HEK293 (cell line): ENCODE measurements around the gene HIPK4.

Source experiments
- CTCF ChIA-PET: fragments of 350-600 bp; formaldehyde crosslinking; extraction: SDS; loops from one replicate; lab custom pipeline; 2021; ENCODE audit warnings: antibody characterized with exemption; lab: Yijun Ruan, JAX
- POLR2A ChIA-PET: fragments of 300-600 bp; formaldehyde crosslinking; extraction: SDS; loops from one replicate; lab custom pipeline; 2020; ENCODE audit warnings: antibody characterized with exemption, inconsistent platforms; lab: Yijun Ruan, JAX
- H3K27ac ChIP-seq: fragments of 200-500 bp; sonication (Bioruptor generic); 2 replicates; pipeline ENCODE4 v1.5.1; 2014; ENCODE audit warnings: low read depth, low read length, control low read depth, inconsistent platforms; ENCODE audit errors: extremely low read depth
- H3K36me3 ChIP-seq, 2 experiments: fragments of 200-500 bp in 1 of 2; sonication (Bioruptor generic) in 1 of 2; 1 replicate in 1 of 2; 2 replicates in 1 of 2; pipeline ENCODE4 v1.5.1; 2014 to 2017; ENCODE audit warnings: inconsistent platforms in 2 of 2, low read length in 2 of 2; ENCODE audit not compliant: control insufficient read depth in 2 of 2, insufficient read depth in 1 of 2
- H3K4me1 ChIP-seq: fragments of 200-500 bp; sonication (Bioruptor generic); 2 replicates; pipeline ENCODE4 v1.5.1; 2014; ENCODE audit warnings: mild to moderate bottlenecking, low read length, inconsistent platforms; ENCODE audit not compliant: control insufficient read depth, insufficient read depth
- H3K4me3 ChIP-seq: 2 replicates; pipeline ENCODE4 v1.5.1; 2011; ENCODE audit warnings: low read depth, mild to moderate bottlenecking, control low read depth, low read length, moderate library complexity
- H3K9me3 ChIP-seq: fragments of 200-500 bp; sonication (Bioruptor generic); 2 replicates; pipeline ENCODE4 v1.5.1; 2014; ENCODE audit warnings: low read depth, low read length, inconsistent platforms; ENCODE audit not compliant: control insufficient read depth, insufficient read depth
- AEBP2 ChIP-seq: fragments of 450-650 bp; formaldehyde crosslinking; IDR thresholded peaks from 2 replicates; pipeline ENCODE4 v1.5.1; 2016; ENCODE audit warnings: missing biosample characterization, missing genetic modification characterization, borderline replicate concordance
- PATZ1 ChIP-seq: fragments of 450-650 bp; formaldehyde crosslinking; IDR thresholded peaks from 2 replicates; pipeline ENCODE4 v1.5.1; 2016; ENCODE audit warnings: missing biosample characterization, missing genetic modification characterization
- ZIC2 ChIP-seq: fragments of 450-650 bp; formaldehyde crosslinking; IDR thresholded peaks from 2 replicates; pipeline ENCODE4 v1.5.1; 2016; ENCODE audit warnings: missing biosample characterization, missing genetic modification characterization
- ZNF121 ChIP-seq: fragments of 450-650 bp; formaldehyde crosslinking; IDR thresholded peaks from 2 replicates; pipeline ENCODE4 v1.5.1; 2016; ENCODE audit warnings: missing biosample characterization, missing genetic modification characterization
- ZNF155 ChIP-seq: fragments of 450-650 bp; formaldehyde crosslinking; IDR thresholded peaks from 2 replicates; pipeline ENCODE4 v1.5.1; 2016; ENCODE audit warnings: missing biosample characterization, missing genetic modification characterization
- ZNF23 ChIP-seq: fragments of 450-650 bp; formaldehyde crosslinking; IDR thresholded peaks from 2 replicates; pipeline ENCODE4 v1.5.1; 2016; ENCODE audit warnings: missing biosample characterization, missing genetic modification characterization, borderline replicate concordance
- ZNF292 ChIP-seq: fragments of 450-650 bp; formaldehyde crosslinking; IDR thresholded peaks from 2 replicates; pipeline ENCODE4 v1.5.1; 2016; ENCODE audit warnings: low read depth, missing biosample characterization, missing genetic modification characterization, borderline replicate concordance
- ZNF621 ChIP-seq: fragments of 450-650 bp; formaldehyde crosslinking; IDR thresholded peaks from 2 replicates; pipeline ENCODE4 v1.5.1; 2017; ENCODE audit warnings: missing biosample characterization, missing genetic modification characterization
- ZNF658 ChIP-seq: fragments of 450-650 bp; formaldehyde crosslinking; IDR thresholded peaks from 2 replicates; pipeline ENCODE4; 2016; ENCODE audit warnings: missing biosample characterization, missing genetic modification characterization
- ZNF664 ChIP-seq: fragments of 450-650 bp; formaldehyde crosslinking; IDR thresholded peaks from 2 replicates; pipeline ENCODE4 v1.5.1; 2016; ENCODE audit warnings: missing biosample characterization, missing genetic modification characterization
- TF ChIP-seq, protein P1 (sequence below): fragments of 450-650 bp; formaldehyde crosslinking; IDR thresholded peaks from 2 replicates; pipeline ENCODE4 v1.5.1; 2016; ENCODE audit warnings: missing biosample characterization, missing genetic modification characterization
- TF ChIP-seq, protein P2 (sequence below): fragments of 450-650 bp; formaldehyde crosslinking; IDR thresholded peaks from 2 replicates; pipeline ENCODE4 v1.5.1; 2016; ENCODE audit warnings: missing biosample characterization, missing genetic modification characterization
- TF ChIP-seq, protein P3 (sequence below): fragments of 450-650 bp; formaldehyde crosslinking; IDR thresholded peaks from 2 replicates; pipeline ENCODE4 v1.5.1; 2017; ENCODE audit warnings: missing biosample characterization, missing genetic modification characterization

Gene HIPK4

GRCh38 chr19:40412866-40413265 is 22.9 kb upstream of the HIPK4 start:
- TF ChIP-seq, protein P1, sequence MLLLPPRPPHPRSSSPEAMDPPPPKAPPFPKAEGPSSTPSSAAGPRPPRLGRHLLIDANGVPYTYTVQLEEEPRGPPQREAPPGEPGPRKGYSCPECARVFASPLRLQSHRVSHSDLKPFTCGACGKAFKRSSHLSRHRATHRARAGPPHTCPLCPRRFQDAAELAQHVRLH: 0 out of 2 replicates have a peak, but pooled peaks have one; percentile 19
- TF ChIP-seq, protein P2, sequence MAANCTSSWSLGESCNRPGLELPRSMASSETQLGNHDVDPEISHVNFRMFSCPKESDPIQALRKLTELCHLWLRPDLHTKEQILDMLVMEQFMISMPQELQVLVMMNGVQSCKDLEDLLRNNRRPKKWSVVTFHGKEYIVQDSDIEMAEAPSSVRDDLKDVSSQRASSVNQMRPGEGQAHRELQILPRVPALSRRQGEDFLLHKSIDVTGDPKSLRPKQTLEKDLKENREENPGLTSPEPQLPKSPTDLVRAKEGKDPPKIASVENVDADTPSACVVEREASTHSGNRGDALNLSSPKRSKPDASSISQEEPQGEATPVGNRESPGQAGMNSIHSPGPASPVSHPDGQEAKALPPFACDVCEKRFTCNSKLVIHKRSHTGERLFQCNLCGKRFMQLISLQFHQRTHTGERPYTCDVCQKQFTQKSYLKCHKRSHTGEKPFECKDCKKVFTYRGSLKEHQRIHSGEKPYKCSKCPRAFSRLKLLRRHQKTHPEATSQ (tag by site-specific recombination): no peak
- TF ChIP-seq ZNF292 (tag by site-specific recombination) (no peak), ZNF658 (tag by site-specific recombination) (no peak), ZNF23 (tag by site-specific recombination) (no peak), ZNF155 (no peak), ZNF121 (tag by site-specific recombination) (peak; percentile 55; the same call in 1 of the 2 replicates)
- TF ChIP-seq, protein P3, sequence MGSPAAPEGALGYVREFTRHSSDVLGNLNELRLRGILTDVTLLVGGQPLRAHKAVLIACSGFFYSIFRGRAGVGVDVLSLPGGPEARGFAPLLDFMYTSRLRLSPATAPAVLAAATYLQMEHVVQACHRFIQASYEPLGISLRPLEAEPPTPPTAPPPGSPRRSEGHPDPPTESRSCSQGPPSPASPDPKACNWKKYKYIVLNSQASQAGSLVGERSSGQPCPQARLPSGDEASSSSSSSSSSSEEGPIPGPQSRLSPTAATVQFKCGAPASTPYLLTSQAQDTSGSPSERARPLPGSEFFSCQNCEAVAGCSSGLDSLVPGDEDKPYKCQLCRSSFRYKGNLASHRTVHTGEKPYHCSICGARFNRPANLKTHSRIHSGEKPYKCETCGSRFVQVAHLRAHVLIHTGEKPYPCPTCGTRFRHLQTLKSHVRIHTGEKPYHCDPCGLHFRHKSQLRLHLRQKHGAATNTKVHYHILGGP (tag by site-specific recombination): no peak
- Histone ChIP-seq H3K36me3 (no peaks in the 10 kb centered on the region), H3K4me1 (peaks cover 8% of the 10 kb centered on the region; the same call in 1 of the 2 replicates), H3K9me3 (no peaks in the 10 kb centered on the region), H3K27ac (no peak overlapping the region), H3K4me3 (no peak overlapping the region)
- CTCF ChIA-PET: interaction anchor here (0.6 to 4.4 kb wide), 9 partner anchors 8 to 222 kb away, joined by 3 to 37 read pairs (median 3); partner anchors contain the start of gene SERTAD1
- POLR2A ChIA-PET: interaction anchor here (0.6 to 5.5 kb wide), 7 partner anchors 8 to 137 kb away, joined by 3 to 38 read pairs (median 4); partner anchors contain the start of genes BLVRB, C19orf47, PLD3 and SERTAD1

DNA sequence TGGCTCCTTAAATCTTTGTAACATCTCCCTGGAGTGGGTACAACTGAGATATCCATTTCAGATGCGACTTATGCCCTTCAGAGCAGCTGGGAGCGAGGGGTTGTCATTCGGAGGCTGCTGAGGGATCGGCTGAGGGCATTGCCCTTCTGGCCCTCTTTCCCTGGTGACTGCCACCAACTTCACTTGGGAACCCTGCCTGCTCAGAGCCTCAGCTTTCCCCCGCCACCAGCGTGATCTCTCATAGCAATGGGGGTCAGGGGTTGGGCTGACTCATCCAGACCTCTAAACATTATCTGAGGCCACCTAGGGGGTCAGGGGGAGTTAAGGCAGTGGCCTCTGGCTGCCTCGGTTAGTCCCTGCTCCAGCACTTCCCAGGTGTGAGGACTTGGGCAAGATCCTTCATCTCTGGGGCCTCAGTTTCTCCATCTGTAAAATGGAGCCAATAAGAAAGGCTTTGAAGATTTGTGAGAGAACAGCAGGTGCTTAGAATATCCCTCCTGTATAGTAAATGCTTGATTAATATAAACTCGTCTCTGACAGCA is 22.0 kb upstream of the HIPK4 start:
- Histone ChIP-seq H3K4me1 (peaks cover 4% of the 10 kb centered on the region; the same call in 1 of the 2 replicates), H3K36me3 (no peaks in the 10 kb centered on the region), H3K4me3 (no peak overlapping the region), H3K9me3 (no peaks in the 10 kb centered on the region), H3K27ac (no peak overlapping the region)
- ChIA-PET CTCF (interaction anchor here (0.6 to 4.4 kb wide), 7 partner anchors 8 to 223 kb away, joined by 3 to 37 read pairs (median 4); partner anchors contain the start of gene SERTAD1), POLR2A (interaction anchor here (0.6 to 5.5 kb wide), 6 partner anchors 8 to 137 kb away, joined by 3 to 38 read pairs (median 6); partner anchors contain the start of gene SERTAD1)
- TF ChIP-seq ZNF664 (0 out of 2 replicates have a peak, but pooled peaks have one; percentile 8), ZNF621 (no peak), ZIC2 (peak; percentile 24; the same call in 1 of the 2 replicates)

DNA sequence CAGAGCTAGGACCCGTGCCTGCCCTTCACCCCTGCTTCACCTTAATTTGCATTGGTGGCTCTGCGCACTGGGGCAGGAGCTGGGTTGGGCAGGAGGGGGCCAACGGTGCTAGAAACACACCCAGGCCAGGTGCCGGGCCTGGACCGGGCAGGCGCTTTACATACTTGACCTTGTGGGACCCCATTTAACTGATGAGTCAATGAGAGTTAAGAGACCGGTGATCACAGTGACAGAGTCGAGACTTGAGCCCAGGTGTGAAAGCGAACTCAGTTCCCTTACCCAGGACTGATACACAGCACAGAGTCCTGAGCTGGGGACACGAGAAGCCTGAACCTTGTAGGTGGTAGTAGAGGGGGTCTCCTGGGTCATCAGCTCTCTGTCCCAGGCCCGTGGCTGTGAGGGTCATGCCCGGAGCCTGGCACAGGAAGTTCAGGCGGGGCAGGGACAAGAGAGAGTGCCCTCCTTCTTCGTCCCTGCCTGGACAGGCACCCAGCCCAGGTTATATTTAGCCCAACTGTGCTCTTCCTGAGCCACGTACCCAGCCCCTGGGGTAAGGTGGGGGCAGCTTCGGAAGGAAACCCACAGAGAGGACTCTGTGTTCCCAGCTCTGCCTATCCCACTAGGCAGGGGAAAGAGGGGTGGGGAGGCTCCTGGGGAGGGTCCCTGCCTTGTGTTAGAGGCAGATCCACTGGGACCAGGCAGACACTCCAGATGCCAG is 21.3 kb upstream of the HIPK4 start:
- no peaks in the 10 kb centered on the region for H3K9me3 ChIP-seq
- TF ChIP-seq PATZ1 (0 out of 2 replicates have a peak, but pooled peaks have one; percentile 27), AEBP2 (no peak)
- no peak overlapping the region for H3K27ac ChIP-seq
- no peaks in the 10 kb centered on the region for H3K36me3 ChIP-seq
- ChIA-PET POLR2A (interaction anchor here (0.6 to 5.5 kb wide), 5 partner anchors 10 to 51 kb away, joined by 3 to 38 read pairs (median 4); partner anchors contain the start of gene SERTAD1), CTCF (interaction anchor here (0.7 to 4.4 kb wide), 4 partner anchors 9 to 53 kb away, joined by 3 to 37 read pairs (median 6); no protein-coding TSS in a partner anchor)
- no peak overlapping the region for H3K4me3 ChIP-seq
- no peaks in the 10 kb centered on the region for H3K4me1 ChIP-seq
